IPS-18c (cell line): ENCODE data around the gene ARHGAP11B.
"Not testable (repeated sequence)": the region's sequence is repeated elsewhere in the genome, so short reads cannot be mapped to it uniquely, and the experiment has no call there.

Experiments used
- H3K4me3 ChIP-seq: 2 replicates; pipeline ENCODE4 v1.7.0; 2013; ENCODE audit warnings: low read depth, mild to moderate bottlenecking, low read length, moderate library complexity; ENCODE audit not compliant: insufficient read depth
- H3K9me3 ChIP-seq: one replicate; pipeline ENCODE4 v1.6.1; 2013; ENCODE audit warnings: mild to moderate bottlenecking, low read length, moderate library complexity; ENCODE audit not compliant: control insufficient read depth, insufficient read depth

ARHGAP11B gene

DNA sequence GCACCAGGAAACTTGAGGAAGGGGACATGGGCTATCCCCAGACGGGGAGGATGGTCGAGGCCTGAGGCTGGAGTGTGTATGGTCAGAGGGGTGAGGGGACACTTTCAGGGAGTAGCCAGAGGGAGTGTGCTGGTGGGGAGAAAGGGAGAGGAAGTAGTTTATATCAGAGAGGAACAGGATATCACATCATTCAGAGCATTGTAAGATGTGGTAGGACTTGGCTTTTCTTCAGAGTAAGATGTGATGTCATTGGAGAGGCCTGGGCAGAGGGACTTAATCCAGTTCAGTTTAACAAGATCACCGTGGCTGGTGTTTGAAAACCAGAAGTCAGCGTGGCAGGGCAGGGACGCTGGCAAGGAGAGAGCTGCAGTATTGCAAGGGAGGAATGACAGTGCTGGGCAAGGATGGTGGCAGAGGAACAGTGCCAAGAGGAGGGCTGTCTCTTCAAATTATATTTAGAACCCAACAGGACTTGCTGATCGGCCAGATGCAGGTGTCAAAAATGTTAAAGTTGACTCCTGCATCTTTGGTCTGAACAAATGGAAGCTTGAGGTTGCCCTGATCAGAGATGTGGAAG lies 59.9 kb downstream of the ARHGAP11B start:
- not testable (repeated sequence) for H3K9me3 ChIP-seq

GRCh38 chr15:30686651-30687050 lies 60.7 kb downstream of the ARHGAP11B start:
- not testable (repeated sequence) for H3K9me3 ChIP-seq, H3K4me3 ChIP-seq

More for the DNA sequence above, 59.9 kb downstream of the ARHGAP11B start:
- not testable (repeated sequence) for H3K4me3 ChIP-seq
